Natural killer cell (primary cell): ENCODE measurements around the gene GART. TPM values are rescaled to one million over a fixed set of nuclear protein-coding genes. Genes with fewer than 3 reads are reported as not detected.
"Not testable (repeated sequence)": the region's sequence is repeated elsewhere in the genome, so short reads cannot be mapped to it uniquely, and the experiment has no call there.

Source experiments
- ATAC-seq, 3 donors: fragments of 150-1000 bp in 2 of 3; fragments of 200-7000 bp in 1 of 3; cut with Tn5 transposase; 1 replicate in 1 of 3; 2 replicates in 2 of 3; pipeline ENCODE4 v1.10.0; 2021; ENCODE audit warnings: mild to moderate bottlenecking in 2 of 3, moderate library complexity in 2 of 3
- DNase-seq, 2 donors: peaks; one replicate each; pipeline versions ENCODE4 v3.0.0 to v3.0.0-alpha.2; 2013 to 2021; ENCODE audit warnings: mixed read lengths in 1 of 2
- H3K27ac ChIP-seq: one replicate; pipeline ENCODE4 v1.5.1; 2013; ENCODE audit warnings: mild to moderate bottlenecking, low read length
- H3K27me3 ChIP-seq: one replicate; pipeline ENCODE4 v1.6.1; 2013; ENCODE audit warnings: low read length; ENCODE audit not compliant: control insufficient read depth, insufficient read depth
- H3K36me3 ChIP-seq: one replicate; pipeline ENCODE4 v1.6.1; 2013; ENCODE audit warnings: low read length; ENCODE audit not compliant: control insufficient read depth, insufficient read depth
- H3K4me1 ChIP-seq: one replicate; pipeline ENCODE4 v1.6.1; 2013; ENCODE audit warnings: low read length; ENCODE audit not compliant: control insufficient read depth, insufficient read depth
- H3K4me3 ChIP-seq: one replicate; pipeline ENCODE4 v1.5.1; 2013; ENCODE audit warnings: low read length
- H3K9me3 ChIP-seq: one replicate; pipeline ENCODE4 v1.6.1; 2013; ENCODE audit warnings: low read length; ENCODE audit not compliant: control insufficient read depth, insufficient read depth
- H3K27ac Mint-ChIP-seq, 2 donors: one replicate each; pipeline ENCODE4 v1.8.0; 2022; ENCODE audit warnings: mild to moderate bottlenecking in 2 of 2, mixed read lengths in 2 of 2, moderate library complexity in 1 of 2
- H3K27me3 Mint-ChIP-seq, 2 donors: one replicate each; pipeline ENCODE4 v1.8.0; 2022; ENCODE audit warnings: low read depth in 2 of 2, mixed read lengths in 2 of 2
- H3K36me3 Mint-ChIP-seq: one replicate; pipeline ENCODE4 v1.8.0; 2022; ENCODE audit warnings: mixed read lengths
- H3K4me1 Mint-ChIP-seq, 2 donors: one replicate each; pipeline ENCODE4 v1.8.0; 2022; ENCODE audit warnings: mixed read lengths in 2 of 2
- H3K4me3 Mint-ChIP-seq: one replicate; pipeline ENCODE4 v1.8.0; 2022; ENCODE audit warnings: mild to moderate bottlenecking, moderate library complexity, mixed read lengths
- H3K9me3 Mint-ChIP-seq, 2 donors: one replicate each; pipeline ENCODE4 v1.8.0; 2022; ENCODE audit warnings: mixed read lengths in 2 of 2
- CTCF ChIP-seq: fragments of 200-600 bp; IDR thresholded peaks from one replicate; pipeline ENCODE4 v1.8.0; 2022; ENCODE audit warnings: antibody characterized with exemption
- WGBS: methylation state at CpG from one replicate; pipeline ENCODE4 v1.1.7; 2013; ENCODE audit warnings: missing lambda C conversion rate; ENCODE audit not compliant: insufficient coverage; 5-methylcytosine and 5-hydroxymethylcytosine counted together
- intact Hi-C: fragments of 100-400 bp; cut with micrococcal nuclease; formaldehyde crosslinking; loops from one replicate; pipeline ENCODE4 v1.14.2; 2022
- total RNA-seq, 4 donors: library from RNA; stranded (reverse); fragments of 120-200 nt in 1 of 4; gene quantifications; one replicate each; pipeline versions ENCODE4 v1.2.3 to v1.2.4, GENCODE V29; 2013 to 2022

The GART gene
- total RNA-seq, 3 donors from 2014 or later (not counting 1 experiment from before 2014, with no cell fraction given), result 33.4 to 53.1 (median 34.6) TPM

DNA sequence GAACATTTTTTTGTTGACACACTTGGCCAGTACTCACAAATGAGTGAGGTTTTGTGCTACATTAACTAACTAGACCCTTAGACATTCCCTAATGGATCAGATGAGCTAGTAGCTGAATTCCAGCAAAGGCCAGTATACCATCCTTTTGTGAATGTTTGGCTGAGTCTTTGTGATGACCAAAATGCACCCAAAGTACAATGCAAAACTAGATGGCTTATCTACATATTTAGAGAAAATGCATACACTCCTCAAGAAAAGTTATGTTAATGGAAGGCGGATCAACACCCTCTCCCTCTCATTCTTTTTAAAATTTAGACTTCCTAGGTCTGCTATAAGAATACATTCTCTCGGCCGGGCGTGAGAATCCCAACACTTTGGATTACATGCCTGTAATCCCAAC lies 30.3 kb downstream of the GART start:
- Histone ChIP-seq H3K27ac (no peak overlapping the region), H3K4me1 (no peaks in the 10 kb centered on the region), H3K9me3 (no peaks in the 10 kb centered on the region), H3K4me3 (no peak overlapping the region), H3K36me3 (peaks cover 62% of the 10 kb centered on the region), H3K27me3 (no peaks in the 10 kb centered on the region)
- Mint-ChIP-seq H3K9me3 (no peaks in the 10 kb centered on the region), H3K27me3 (no peaks in the 10 kb centered on the region), H3K4me3 (no peak overlapping the region), H3K27ac (no peak overlapping the region), H3K36me3 (peaks cover 19% of the 10 kb centered on the region), H3K4me1 (no peaks in the 10 kb centered on the region)
- no peak for ATAC-seq
- 100% methylated on average over 4 of the region's 4 CpGs for WGBS
- no peak for TF ChIP-seq CTCF
- intact Hi-C loops, result no loop called here
- DNase-seq, result no peak

- Histone ChIP-seq H3K9me3 (no peaks in the 10 kb centered on the region), H3K4me1 (no peaks in the 10 kb centered on the region), H3K27ac (no peak overlapping the region), H3K27me3 (no peaks in the 10 kb centered on the region), H3K4me3 (no peak overlapping the region), H3K36me3 (peaks cover 61% of the 10 kb centered on the region)
- Mint-ChIP-seq H3K36me3 (peaks cover 16% of the 10 kb centered on the region), H3K27me3 (no peaks in the 10 kb centered on the region), H3K9me3 (no peaks in the 10 kb centered on the region), H3K4me3 (no peak overlapping the region), H3K4me1 (no peaks in the 10 kb centered on the region), H3K27ac (no peak overlapping the region)
- DNase-seq (no peak), ATAC-seq (no peak)
- TF ChIP-seq CTCF, result no peak
- intact Hi-C loops, result no loop called here
- 97% methylated on average over 7 of the region's 8 CpGs for WGBS
These were observed 31.1 kb downstream of the GART start for GRCh38 chr21:33510826-33511225.

- WGBS, result 100% methylated on average over 1 of the region's 1 CpG
- H3K27me3 ChIP-seq, H3K9me3 Mint-ChIP-seq, ATAC-seq, H3K27me3 Mint-ChIP-seq, H3K4me1 ChIP-seq, H3K4me3 Mint-ChIP-seq, intact Hi-C loops, H3K4me1 Mint-ChIP-seq, H3K4me3 ChIP-seq, H3K27ac ChIP-seq, H3K9me3 ChIP-seq, H3K27ac Mint-ChIP-seq, DNase-seq: not testable (repeated sequence)
- peaks cover 16% of the 10 kb centered on the region for H3K36me3 Mint-ChIP-seq
- peaks cover 64% of the 10 kb centered on the region for H3K36me3 ChIP-seq
These were observed 34.9 kb downstream of the GART start for GRCh38 chr21:33507003-33507402.

DNA sequence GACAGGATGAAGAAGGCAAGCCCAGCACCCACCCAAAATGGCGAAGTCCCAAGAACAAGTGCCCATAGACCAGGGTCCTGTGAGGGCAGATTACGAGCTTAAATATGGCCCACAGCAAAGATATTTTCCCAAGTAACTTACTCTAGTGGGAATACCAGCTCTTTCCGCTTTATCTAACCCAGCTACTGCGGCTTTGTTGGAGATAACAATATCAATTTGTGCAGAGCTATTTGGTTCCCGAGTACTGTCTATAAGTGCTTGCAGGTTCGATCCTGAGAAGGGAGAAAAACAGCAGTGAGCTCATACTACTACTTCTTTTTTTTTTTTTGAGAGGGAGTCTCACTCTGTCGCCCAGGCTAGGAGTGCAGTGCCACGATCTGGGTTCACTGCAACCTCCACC lies 36.1 kb downstream of the GART start:
- 98% methylated on average over 6 of the region's 8 CpGs for WGBS
- Histone ChIP-seq H3K9me3 (no peaks in the 10 kb centered on the region), H3K27ac (no peak overlapping the region), H3K4me3 (no peak overlapping the region), H3K27me3 (no peaks in the 10 kb centered on the region), H3K36me3 (peaks cover 54% of the 10 kb centered on the region), H3K4me1 (no peaks in the 10 kb centered on the region)
- intact Hi-C loops, result no loop called here
- TF ChIP-seq CTCF, result no peak
- no peaks in the 10 kb centered on the region for H3K4me1 Mint-ChIP-seq
- peaks cover 16% of the 10 kb centered on the region for H3K36me3 Mint-ChIP-seq
- no peaks in the 10 kb centered on the region for H3K9me3 Mint-ChIP-seq
- H3K4me3 Mint-ChIP-seq, result no peak overlapping the region
- H3K27ac Mint-ChIP-seq, result no peak overlapping the region
- H3K27me3 Mint-ChIP-seq, result no peaks in the 10 kb centered on the region
- ATAC-seq (no peak), DNase-seq (no peak)
